HG02610 (cell line): ENCODE results near the gene TMEM183A.

ENCODE experiments used
- ATAC-seq: cut with Tn5 transposase; IDR thresholded peaks from one replicate; pipeline ENCODE4 v1.9.1; 2021; ENCODE audit warnings: mild to moderate bottlenecking, moderate library complexity; ENCODE audit not compliant: unreplicated experiment

TMEM183A gene

GRCh38 chr1:203045336-203045735 is 38.2 kb downstream of the TMEM183A start:
- no peak for ATAC-seq

- no peak for ATAC-seq
Observed at GRCh38 chr1:203045821-203046594, 38.8 kb downstream of the TMEM183A start.

DNA sequence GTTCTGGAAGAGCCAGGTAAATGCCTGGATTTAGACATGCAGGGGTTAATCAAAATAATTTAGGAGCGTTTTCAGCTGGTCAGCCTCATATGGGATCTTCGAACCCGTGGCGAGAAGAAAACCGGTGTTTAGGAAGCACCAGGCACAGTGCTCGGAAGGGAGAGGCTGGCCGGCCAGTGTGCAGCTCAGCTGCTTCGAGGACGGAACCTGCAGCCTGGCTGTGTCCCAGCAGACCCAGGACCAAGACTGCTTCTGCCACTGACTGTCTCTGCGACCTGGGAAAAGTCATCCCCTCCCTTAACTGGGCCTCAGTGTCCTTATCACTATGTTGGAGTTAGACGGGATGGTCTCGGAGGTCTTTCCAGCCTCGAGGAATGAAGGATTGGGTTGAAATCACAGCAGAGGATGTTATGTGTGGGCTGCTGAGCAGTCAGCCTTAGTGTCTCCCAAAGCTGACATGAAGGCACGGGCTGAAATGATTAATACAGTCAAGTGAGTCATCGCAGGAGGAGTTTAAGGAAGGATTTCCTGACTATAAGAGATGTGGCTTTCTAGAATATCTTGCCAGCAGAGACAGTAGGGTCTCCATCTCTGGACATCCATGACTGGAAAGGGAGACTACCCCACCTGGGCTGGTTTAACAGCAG is 39.9 kb downstream of the TMEM183A start:
- ATAC-seq, result no peak

- no peak for ATAC-seq
Observed at GRCh38 chr1:203048086-203048485, 40.9 kb downstream of the TMEM183A start.

GRCh38 chr1:203048555-203049051 is 41.4 kb downstream of the TMEM183A start:
- no peak for ATAC-seq

GRCh38 chr1:203049077-203049476 is 41.9 kb downstream of the TMEM183A start:
- no peak for ATAC-seq

DNA sequence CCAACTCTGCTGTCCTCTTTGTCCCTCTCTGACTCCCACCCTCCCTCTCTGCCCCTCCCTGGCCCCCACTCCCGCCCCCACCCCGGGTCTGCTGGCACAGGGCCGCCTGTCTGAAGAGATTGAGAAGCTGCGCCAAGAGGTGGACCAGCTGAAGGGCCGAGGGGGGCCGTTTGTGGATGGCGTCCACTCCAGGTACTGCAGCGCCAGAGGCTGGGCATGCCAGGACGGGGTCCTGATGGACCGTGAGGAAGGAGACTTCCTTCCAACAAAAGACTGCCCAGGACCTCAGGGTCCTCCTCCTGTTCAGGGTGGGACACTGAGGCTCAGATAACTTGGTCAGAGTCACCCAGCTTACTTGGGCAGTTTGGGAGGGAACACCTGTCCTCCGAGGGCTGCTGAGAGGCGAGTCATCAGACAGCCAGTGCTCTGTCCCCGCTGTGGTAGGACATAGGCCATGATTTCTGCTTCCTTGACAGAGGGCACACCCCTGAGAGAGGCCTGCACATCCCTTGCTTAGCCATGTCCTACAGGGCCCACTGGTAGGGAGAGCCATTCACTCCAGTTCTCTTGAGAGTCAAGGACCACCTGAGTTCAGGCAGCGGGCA is 42.5 kb downstream of the TMEM183A start:
- ATAC-seq, result no peak

- no peak for ATAC-seq
Observed at GRCh38 chr1:203050826-203051225, 43.7 kb downstream of the TMEM183A start.

DNA sequence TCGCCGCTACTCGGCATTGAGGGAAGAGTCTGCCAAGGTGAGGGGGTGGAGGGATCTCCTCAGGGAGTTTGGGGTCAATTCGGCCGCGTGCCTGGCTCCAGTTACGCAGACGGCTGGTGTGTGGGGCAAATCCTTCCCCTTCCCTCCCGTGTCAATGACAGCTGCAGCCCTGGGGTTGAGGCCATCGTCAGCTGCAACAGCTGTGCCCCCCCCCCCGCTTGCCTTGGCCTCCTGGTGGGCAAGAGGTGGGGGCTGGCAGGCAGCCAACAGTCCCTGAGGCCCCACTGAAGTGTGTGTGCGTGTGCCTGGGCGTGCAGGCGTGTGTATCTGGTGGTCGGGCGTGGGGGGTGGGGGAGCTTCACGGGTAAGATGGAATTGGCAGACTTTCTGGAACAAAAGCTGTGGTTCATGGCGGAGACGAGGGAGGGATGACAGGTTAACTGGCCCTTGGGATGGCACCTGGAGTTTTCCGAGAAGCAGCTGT is 44.7 kb downstream of the TMEM183A start:
- ATAC-seq, result no peak

- ATAC-seq, result no peak
Observed at GRCh38 chr1:203052601-203053000, 45.4 kb downstream of the TMEM183A start.

- no peak for ATAC-seq
Observed at GRCh38 chr1:203054184-203054583, 47.0 kb downstream of the TMEM183A start.

- no peak for ATAC-seq
Observed at GRCh38 chr1:203054642-203055041, 47.5 kb downstream of the TMEM183A start.

DNA sequence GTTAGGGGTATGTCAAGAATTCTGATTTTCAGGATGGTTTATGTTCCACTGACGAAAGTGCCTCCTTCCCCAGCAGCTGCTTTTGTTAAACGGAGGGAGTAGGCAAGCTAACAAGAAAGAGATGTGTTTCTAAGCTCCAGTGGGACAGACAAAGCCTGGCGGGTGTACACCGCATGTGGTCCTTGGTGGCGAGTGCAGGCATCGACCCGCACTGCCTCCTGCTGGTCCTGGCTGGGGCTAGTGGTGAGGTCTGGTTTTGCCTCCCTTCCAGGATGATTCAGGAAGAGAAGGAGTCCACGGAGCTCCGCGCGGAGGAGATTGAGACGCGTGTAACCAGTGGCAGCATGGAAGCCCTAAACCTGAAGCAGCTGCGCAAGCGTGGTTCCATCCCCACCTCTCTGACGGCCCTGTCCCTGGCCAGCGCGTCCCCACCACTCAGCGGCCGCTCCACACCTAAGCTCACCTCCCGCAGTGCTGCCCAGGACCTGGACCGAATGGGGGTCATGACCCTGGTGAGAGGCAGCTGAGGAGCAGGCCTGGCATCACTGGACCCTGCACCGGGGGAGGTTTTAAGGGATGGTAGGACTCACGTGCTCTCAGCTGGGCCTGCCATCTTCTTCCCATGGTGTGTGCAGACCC is 48.1 kb downstream of the TMEM183A start:
- no peak for ATAC-seq

- ATAC-seq, result no peak
Observed at GRCh38 chr1:203056012-203056411, 48.8 kb downstream of the TMEM183A start.

DNA sequence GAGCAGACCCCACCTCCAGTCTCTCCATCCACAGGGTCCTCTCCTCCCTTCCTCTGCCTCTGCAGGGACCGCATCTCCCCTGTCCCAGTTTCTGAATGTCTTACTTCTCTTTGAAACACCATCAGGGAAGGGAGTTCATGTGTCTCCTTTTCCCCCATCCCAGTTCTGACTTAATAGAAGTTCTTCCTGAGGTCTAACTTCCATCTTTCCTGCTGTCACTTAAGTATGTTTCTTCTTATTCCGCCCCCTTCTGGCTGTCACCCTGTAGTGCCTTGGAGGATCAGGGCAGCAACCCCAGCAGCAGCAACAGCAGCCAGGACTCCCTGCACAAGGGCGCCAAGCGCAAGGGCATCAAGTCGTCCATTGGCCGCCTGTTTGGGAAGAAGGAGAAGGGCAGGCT is 49.3 kb downstream of the TMEM183A start:
- ATAC-seq, result no peak

DNA sequence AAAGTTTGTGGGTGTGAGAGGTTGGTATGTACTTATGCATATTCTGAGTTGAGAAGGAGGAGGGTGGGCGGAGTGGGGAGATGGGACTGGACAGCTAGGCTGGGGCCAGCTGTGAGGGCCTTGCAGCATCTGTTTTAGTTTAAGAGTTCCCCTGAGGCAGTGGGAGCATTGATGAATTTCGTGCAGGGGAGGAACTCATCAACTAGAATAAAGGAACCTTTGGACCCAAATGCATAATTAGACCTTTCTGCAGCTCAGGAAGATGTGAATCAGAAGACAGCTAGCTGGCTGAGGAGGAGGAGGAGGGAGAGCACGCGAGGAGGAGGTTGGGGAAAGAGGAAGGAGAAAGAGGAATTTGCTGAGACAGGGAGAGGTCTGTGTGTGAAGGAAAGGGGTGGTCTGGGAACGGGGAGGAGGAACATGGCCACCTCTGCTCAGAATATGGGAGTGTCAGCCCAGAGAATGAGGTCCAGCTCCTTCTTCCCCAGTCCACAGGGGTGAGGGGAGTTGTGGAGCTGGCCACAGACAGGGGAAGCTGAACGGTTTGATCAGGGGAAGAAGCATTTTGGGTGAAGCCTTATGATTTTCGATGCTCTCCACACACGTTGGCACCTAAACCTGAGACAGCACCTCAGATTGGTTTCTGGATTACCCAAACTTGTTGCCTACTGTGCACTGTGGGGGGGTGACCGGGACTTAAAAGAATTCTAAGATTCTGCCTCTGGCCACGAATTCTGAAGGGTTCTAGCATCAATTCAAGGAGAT is 50.9 kb downstream of the TMEM183A start:
- no peak for ATAC-seq

DNA sequence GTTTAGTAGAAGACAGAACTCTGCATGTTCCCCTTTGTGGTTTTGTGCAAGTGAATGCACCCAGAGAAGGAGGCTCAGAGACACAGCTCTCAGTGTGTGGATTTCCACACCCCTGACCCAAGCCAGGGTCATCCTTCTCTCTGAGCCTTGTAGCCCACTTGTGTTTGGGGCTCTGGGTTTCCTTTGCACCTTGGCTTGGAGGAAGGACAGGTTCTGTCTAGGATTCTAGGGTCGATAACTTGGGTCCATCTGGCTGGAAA is 51.4 kb downstream of the TMEM183A start:
- ATAC-seq, result no peak

GRCh38 chr1:203059485-203059884 is 52.3 kb downstream of the TMEM183A start:
- ATAC-seq, result no peak

DNA sequence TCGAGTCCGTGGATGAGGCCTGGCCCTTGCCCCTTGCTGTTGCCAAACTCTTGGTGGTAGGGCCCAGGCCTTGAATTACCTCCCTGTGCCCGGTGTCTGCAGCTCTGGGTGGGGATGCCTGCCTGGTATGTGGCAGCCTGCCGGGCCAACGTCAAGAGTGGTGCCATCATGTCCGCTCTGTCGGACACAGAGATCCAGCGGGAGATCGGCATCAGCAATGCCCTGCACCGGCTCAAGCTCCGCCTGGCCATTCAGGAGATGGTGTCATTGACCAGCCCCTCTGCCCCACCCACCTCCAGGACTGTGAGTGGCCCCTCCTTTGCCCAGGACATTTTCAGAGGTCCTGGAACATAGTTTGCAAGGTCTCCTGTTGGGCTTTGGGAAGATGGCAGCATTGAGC is 52.9 kb downstream of the TMEM183A start:
- no peak for ATAC-seq

DNA sequence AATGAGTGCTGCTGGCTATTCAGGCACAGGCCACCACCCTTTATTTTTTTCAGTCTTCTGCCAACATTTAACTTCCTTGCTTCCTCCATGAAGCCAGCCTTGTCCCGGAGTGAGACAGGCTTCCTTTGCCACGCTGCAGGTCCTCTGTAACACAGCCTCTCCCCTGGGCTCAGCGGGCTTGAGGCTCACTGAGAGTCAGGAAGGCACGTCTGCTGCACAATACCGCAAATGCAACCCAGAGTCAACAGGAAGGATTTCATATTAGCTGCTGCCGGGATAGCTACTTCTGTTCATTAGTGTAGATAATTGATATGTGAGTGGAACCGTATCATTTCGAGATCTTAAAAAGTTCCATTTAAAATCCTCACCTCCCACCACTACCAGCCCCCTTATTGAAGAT is 56.1 kb downstream of the TMEM183A start:
- no peak for ATAC-seq

DNA sequence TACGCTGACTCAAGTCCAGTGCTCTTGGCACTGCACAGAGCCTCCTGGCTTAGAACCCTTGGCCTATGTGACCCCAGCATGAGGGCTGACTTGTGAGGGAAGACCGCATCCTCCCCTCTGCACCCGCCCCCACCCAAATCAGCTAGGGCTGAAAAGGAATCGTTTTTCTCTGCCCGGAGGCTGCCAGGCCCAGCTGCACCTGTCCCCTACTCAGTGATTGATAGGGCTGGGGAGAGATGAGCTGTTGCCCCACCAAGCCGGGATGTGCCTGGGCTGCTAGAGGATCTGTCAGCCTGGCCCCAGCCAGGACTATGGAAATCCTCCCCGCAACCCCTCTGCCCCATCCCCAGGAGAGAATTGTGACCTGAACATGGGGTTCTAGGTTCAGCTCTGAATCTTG is 58.0 kb downstream of the TMEM183A start:
- ATAC-seq, result no peak
